Activated CD8-positive, alpha-beta memory T cell treated with anti-CD3 and anti-CD28 coated beads, Interleukin-2, amount 10 ng/mL, durations not matched to agents 7 days and 5 days (primary cell): ENCODE results near the gene CTNNA1. TPM values are rescaled to one million over a fixed set of nuclear protein-coding genes. Genes with fewer than 3 reads are reported as not detected.

Experiments used
- ATAC-seq: fragments of 150-1000 bp; cut with Tn5 transposase; one replicate; pipeline ENCODE4 v1.10.0; 2021; ENCODE audit warnings: moderate library complexity
- CTCF ChIA-PET: fragments of 350-600 bp; sonication (Branson Sonifier 250); formaldehyde crosslinking; loops from one replicate; lab custom pipeline; 2021; ENCODE audit warnings: antibody characterized with exemption; lab: Charles Lee
- DNase-seq: peaks from one replicate; pipeline ENCODE4 v3.0.0-alpha.2; 2020
- H3K27ac Mint-ChIP-seq: one replicate; pipeline ENCODE4 v1.8.0; 2021; ENCODE audit warnings: mild to moderate bottlenecking, mixed read lengths
- H3K27me3 Mint-ChIP-seq: one replicate; pipeline ENCODE4 v1.8.0; 2021; ENCODE audit warnings: mixed read lengths
- H3K36me3 Mint-ChIP-seq: one replicate; pipeline ENCODE4 v1.8.0; 2021; ENCODE audit warnings: mild to moderate bottlenecking, mixed read lengths
- H3K4me1 Mint-ChIP-seq: one replicate; pipeline ENCODE4 v1.8.0; 2021; ENCODE audit warnings: mixed read lengths
- H3K4me3 Mint-ChIP-seq: one replicate; pipeline ENCODE4 v1.8.0; 2021; ENCODE audit warnings: mild to moderate bottlenecking, moderate library complexity, mixed read lengths
- H3K9me3 Mint-ChIP-seq: one replicate; pipeline ENCODE4 v1.8.0; 2022; ENCODE audit warnings: low read depth, mixed read lengths
- total RNA-seq, 2 experiments: library from RNA; stranded (reverse); gene quantifications; one replicate each; pipeline ENCODE4 v1.2.3, GENCODE V29; 2021

CTNNA1 gene
- total RNA-seq, 2 experiments from 2014 or later = 62.0 to 89.8 TPM

- ATAC-seq = no peak
- Mint-ChIP-seq H3K4me3 (no peak overlapping the region), H3K27ac (no peak overlapping the region), H3K4me1 (no peaks in the 10 kb centered on the region), H3K36me3 (no peaks in the 10 kb centered on the region), H3K27me3 (no peaks in the 10 kb centered on the region), H3K9me3 (no peaks in the 10 kb centered on the region)
- CTCF ChIA-PET = no interaction called here
- DNase-seq = no peak
These were observed 86.9 kb downstream of the CTNNA1 start for GRCh38 chr5:138840103-138840502.

GRCh38 chr5:138841531-138841930 is 88.3 kb downstream of the CTNNA1 start:
- Mint-ChIP-seq H3K9me3 (no peaks in the 10 kb centered on the region), H3K27ac (no peak overlapping the region), H3K4me1 (no peaks in the 10 kb centered on the region), H3K4me3 (no peak overlapping the region), H3K27me3 (no peaks in the 10 kb centered on the region), H3K36me3 (no peaks in the 10 kb centered on the region)
- ATAC-seq (no peak), DNase-seq (no peak)
- CTCF ChIA-PET = no interaction called here

- no peak for ATAC-seq
- CTCF ChIA-PET = no interaction called here
These were observed 90.3 kb downstream of the CTNNA1 start for GRCh38 chr5:138843316-138844124.

GRCh38 chr5:138844125-138844461 is 90.9 kb downstream of the CTNNA1 start:
- no peak for DNase-seq
- Mint-ChIP-seq H3K4me1 (peaks cover 8% of the 10 kb centered on the region), H3K4me3 (no peak overlapping the region), H3K27ac (no peak overlapping the region), H3K36me3 (peaks cover 2% of the 10 kb centered on the region), H3K27me3 (no peaks in the 10 kb centered on the region), H3K9me3 (no peaks in the 10 kb centered on the region)
- ATAC-seq = no peak
- CTCF ChIA-PET = no interaction called here

More at GRCh38 chr5:138843316-138844124, 90.3 kb downstream of the CTNNA1 start:
- H3K27ac Mint-ChIP-seq = no peak overlapping the region
- no peak for DNase-seq
- peaks cover 2% of the 10 kb centered on the region for H3K36me3 Mint-ChIP-seq
- no peaks in the 10 kb centered on the region for H3K9me3 Mint-ChIP-seq
- H3K27me3 Mint-ChIP-seq = no peaks in the 10 kb centered on the region
- H3K4me1 Mint-ChIP-seq = peaks cover 7% of the 10 kb centered on the region
- H3K4me3 Mint-ChIP-seq = no peak overlapping the region

GRCh38 chr5:138844812-138845513 is 91.7 kb downstream of the CTNNA1 start:
- Mint-ChIP-seq H3K4me3 (no peak overlapping the region), H3K9me3 (no peaks in the 10 kb centered on the region), H3K4me1 (peaks cover 11% of the 10 kb centered on the region), H3K36me3 (peaks cover 2% of the 10 kb centered on the region), H3K27ac (no peak overlapping the region), H3K27me3 (no peaks in the 10 kb centered on the region)
- CTCF ChIA-PET = no interaction called here
- no peak for DNase-seq
- ATAC-seq = no peak

GRCh38 chr5:138849439-138849838 is 96.2 kb downstream of the CTNNA1 start:
- H3K27ac Mint-ChIP-seq = no peak overlapping the region
- CTCF ChIA-PET = interaction anchor here (1.9 kb wide), 1 partner anchor 59 kb away, joined by 5 read pairs; no protein-coding TSS in a partner anchor
- no peak for ATAC-seq
- no peak for DNase-seq
- no peak overlapping the region for H3K4me3 Mint-ChIP-seq
- peaks cover 2% of the 10 kb centered on the region for H3K36me3 Mint-ChIP-seq
- H3K4me1 Mint-ChIP-seq = peaks cover 20% of the 10 kb centered on the region
- no peaks in the 10 kb centered on the region for H3K9me3 Mint-ChIP-seq
- H3K27me3 Mint-ChIP-seq = no peaks in the 10 kb centered on the region

- Mint-ChIP-seq H3K9me3 (no peaks in the 10 kb centered on the region), H3K36me3 (peaks cover 2% of the 10 kb centered on the region), H3K27ac (no peak overlapping the region), H3K4me1 (peaks cover 20% of the 10 kb centered on the region), H3K27me3 (no peaks in the 10 kb centered on the region), H3K4me3 (no peak overlapping the region)
- CTCF ChIA-PET = no interaction called here
- no peak for DNase-seq
- ATAC-seq = no peak
These were observed 96.7 kb downstream of the CTNNA1 start for GRCh38 chr5:138849882-138850281.

- H3K27me3 Mint-ChIP-seq = no peaks in the 10 kb centered on the region
- H3K36me3 Mint-ChIP-seq = peaks cover 2% of the 10 kb centered on the region
- H3K4me1 Mint-ChIP-seq = peaks cover 22% of the 10 kb centered on the region
- H3K9me3 Mint-ChIP-seq = no peaks in the 10 kb centered on the region
- CTCF ChIA-PET = no interaction called here
- H3K4me3 Mint-ChIP-seq = no peak overlapping the region
- H3K27ac Mint-ChIP-seq = no peak overlapping the region
- no peak for ATAC-seq
- DNase-seq = no peak
These were observed 97.7 kb downstream of the CTNNA1 start for GRCh38 chr5:138850865-138851435.

- Mint-ChIP-seq H3K9me3 (no peaks in the 10 kb centered on the region), H3K4me3 (no peak overlapping the region), H3K4me1 (peaks cover 17% of the 10 kb centered on the region), H3K27me3 (peaks cover 2% of the 10 kb centered on the region), H3K27ac (no peak overlapping the region), H3K36me3 (no peaks in the 10 kb centered on the region)
- CTCF ChIA-PET = no interaction called here
- ATAC-seq (no peak), DNase-seq (no peak)
These were observed 99.9 kb downstream of the CTNNA1 start for GRCh38 chr5:138853132-138853531.

- ATAC-seq (no peak), DNase-seq (no peak)
- CTCF ChIA-PET = no interaction called here
- Mint-ChIP-seq H3K27me3 (peaks cover 12% of the 10 kb centered on the region), H3K4me1 (peaks cover 14% of the 10 kb centered on the region), H3K4me3 (no peak overlapping the region), H3K27ac (no peak overlapping the region), H3K9me3 (no peaks in the 10 kb centered on the region), H3K36me3 (peaks cover 7% of the 10 kb centered on the region)
These were observed 113.8 kb downstream of the CTNNA1 start for GRCh38 chr5:138867011-138867410.

GRCh38 chr5:138869038-138869437 is 115.8 kb downstream of the CTNNA1 start:
- ATAC-seq (no peak), DNase-seq (no peak)
- Mint-ChIP-seq H3K27me3 (peaks cover 15% of the 10 kb centered on the region), H3K9me3 (no peaks in the 10 kb centered on the region), H3K4me3 (no peak overlapping the region), H3K36me3 (peaks cover 4% of the 10 kb centered on the region), H3K27ac (no peak overlapping the region), H3K4me1 (peaks cover 14% of the 10 kb centered on the region)
- CTCF ChIA-PET = no interaction called here

- H3K9me3 Mint-ChIP-seq = no peaks in the 10 kb centered on the region
- DNase-seq = no peak
- peaks cover 15% of the 10 kb centered on the region for H3K27me3 Mint-ChIP-seq
- no peak overlapping the region for H3K27ac Mint-ChIP-seq
- CTCF ChIA-PET = interaction anchor here (0.7 kb wide), 1 partner anchor 80 kb away, joined by 3 read pairs; no protein-coding TSS in a partner anchor
- ATAC-seq = no peak
- H3K36me3 Mint-ChIP-seq = no peaks in the 10 kb centered on the region
- no peak overlapping the region for H3K4me3 Mint-ChIP-seq
- H3K4me1 Mint-ChIP-seq = peaks cover 14% of the 10 kb centered on the region
These were observed 116.7 kb downstream of the CTNNA1 start for GRCh38 chr5:138869763-138870500.

GRCh38 chr5:138870611-138871010 is 117.4 kb downstream of the CTNNA1 start:
- no peak overlapping the region for H3K4me3 Mint-ChIP-seq
- CTCF ChIA-PET = no interaction called here
- H3K27ac Mint-ChIP-seq = no peak overlapping the region
- no peaks in the 10 kb centered on the region for H3K36me3 Mint-ChIP-seq
- peaks cover 15% of the 10 kb centered on the region for H3K27me3 Mint-ChIP-seq
- no peaks in the 10 kb centered on the region for H3K9me3 Mint-ChIP-seq
- DNase-seq (no peak), ATAC-seq (no peak)
- H3K4me1 Mint-ChIP-seq = peaks cover 14% of the 10 kb centered on the region
